GM18502 (cell line): ENCODE data around the gene CRY2.

ENCODE experiments used
- ATAC-seq: cut with Tn5 transposase; IDR thresholded peaks from one replicate; pipeline ENCODE4 v1.9.1; 2021; ENCODE audit warnings: mild to moderate bottlenecking; ENCODE audit not compliant: unreplicated experiment, poor library complexity

Gene CRY2

GRCh38 chr11:45844822-45845578 lies 2.3 kb upstream of the CRY2 start:
- ATAC-seq = no peak

- ATAC-seq = no peak
Measured at GRCh38 chr11:45846174-45846675, 1.1 kb upstream of the CRY2 start.

- ATAC-seq = peak; percentile 17
Measured at GRCh38 chr11:45847911-45848316, 639 bp downstream of the CRY2 start.

- no peak for ATAC-seq
Measured at GRCh38 chr11:45848654-45849081, 1.4 kb downstream of the CRY2 start.

- ATAC-seq = no peak
Measured at GRCh38 chr11:45850446-45850845, 3.2 kb downstream of the CRY2 start.

GRCh38 chr11:45851228-45851627 lies 4.0 kb downstream of the CRY2 start:
- ATAC-seq = no peak

GRCh38 chr11:45852018-45852711 lies 4.9 kb downstream of the CRY2 start:
- ATAC-seq = no peak

- ATAC-seq = peak; percentile 48
Measured at GRCh38 chr11:45852712-45853101, 5.4 kb downstream of the CRY2 start.

- no peak for ATAC-seq
Measured at GRCh38 chr11:45853332-45854219, 6.3 kb downstream of the CRY2 start.

GRCh38 chr11:45855308-45855707 lies 8.0 kb downstream of the CRY2 start:
- no peak for ATAC-seq

- no peak for ATAC-seq
Measured at GRCh38 chr11:45856044-45856468, 8.8 kb downstream of the CRY2 start.

GRCh38 chr11:45857961-45858474 lies 10.7 kb downstream of the CRY2 start:
- no peak for ATAC-seq

GRCh38 chr11:45858751-45859398 lies 11.6 kb downstream of the CRY2 start:
- no peak for ATAC-seq

- no peak for ATAC-seq
Measured at GRCh38 chr11:45859661-45860140, 12.4 kb downstream of the CRY2 start.

GRCh38 chr11:45860348-45860747 lies 13.1 kb downstream of the CRY2 start:
- no peak for ATAC-seq

GRCh38 chr11:45860764-45861510 lies 13.7 kb downstream of the CRY2 start:
- no peak for ATAC-seq

GRCh38 chr11:45864041-45864440 lies 16.8 kb downstream of the CRY2 start:
- ATAC-seq = no peak

- ATAC-seq = no peak
Measured at GRCh38 chr11:45869551-45869950, 22.3 kb downstream of the CRY2 start.

GRCh38 chr11:45870706-45871105 lies 23.4 kb downstream of the CRY2 start:
- ATAC-seq = no peak
